Type B pancreatic cell (in vitro differentiated cells): ENCODE results near the gene CNTN2. TPM values are rescaled to one million over a fixed set of nuclear protein-coding genes. Genes with fewer than 3 reads are reported as not detected.

Source experiments
- DNase-seq: peaks from one replicate; pipeline ENCODE4 v3.0.0; 2021; ENCODE audit warnings: mixed read lengths; ENCODE audit not compliant: unreplicated experiment; ENCODE audit errors: extremely low spot score
- H3K27ac Mint-ChIP-seq: 2 replicates; pipeline ENCODE4 v1.8.0; 2021; ENCODE audit warnings: mild to moderate bottlenecking, mixed read lengths
- H3K27me3 Mint-ChIP-seq: 2 replicates; pipeline ENCODE4 v1.8.0; 2021; ENCODE audit warnings: mixed read lengths
- H3K36me3 Mint-ChIP-seq: 2 replicates; pipeline ENCODE4 v1.8.0; 2021; ENCODE audit warnings: mixed read lengths
- H3K4me1 Mint-ChIP-seq: one replicate; pipeline ENCODE4 v1.8.0; 2021; ENCODE audit warnings: mixed read lengths; ENCODE audit not compliant: unreplicated experiment
- H3K4me3 Mint-ChIP-seq: 2 replicates; pipeline ENCODE4 v1.8.0; 2021; ENCODE audit warnings: mild to moderate bottlenecking, mixed read lengths
- H3K9me3 Mint-ChIP-seq: 2 replicates; pipeline ENCODE4 v1.8.0; 2021; ENCODE audit warnings: mixed read lengths
- CTCF ChIP-seq: fragments of 200-600 bp; sonication (generic); conservative IDR thresholded peaks from 2 replicates; pipeline ENCODE4 v1.5.0; 2021; ENCODE audit warnings: antibody characterized with exemption, mild to moderate bottlenecking
- total RNA-seq: library from RNA; stranded (reverse); gene quantifications from 2 replicates; pipeline ENCODE4 v1.2.1, GENCODE V29; 2021; ENCODE audit warnings: low replicate concordance

Gene CNTN2
- total RNA-seq, 1 donor from 2014 or later, result 6.3 TPM

GRCh38 chr1:205043866-205044265, 854 bp downstream of the CNTN2 start:
- TF ChIP-seq CTCF, result no peak
- Mint-ChIP-seq H3K27ac (no peak overlapping the region), H3K4me3 (no peak overlapping the region), H3K9me3 (no peaks in the 10 kb centered on the region), H3K4me1 (no peaks in the 10 kb centered on the region), H3K27me3 (peaks cover 92% of the 10 kb centered on the region), H3K36me3 (no peaks in the 10 kb centered on the region)
- DNase-seq, result no peak

DNA sequence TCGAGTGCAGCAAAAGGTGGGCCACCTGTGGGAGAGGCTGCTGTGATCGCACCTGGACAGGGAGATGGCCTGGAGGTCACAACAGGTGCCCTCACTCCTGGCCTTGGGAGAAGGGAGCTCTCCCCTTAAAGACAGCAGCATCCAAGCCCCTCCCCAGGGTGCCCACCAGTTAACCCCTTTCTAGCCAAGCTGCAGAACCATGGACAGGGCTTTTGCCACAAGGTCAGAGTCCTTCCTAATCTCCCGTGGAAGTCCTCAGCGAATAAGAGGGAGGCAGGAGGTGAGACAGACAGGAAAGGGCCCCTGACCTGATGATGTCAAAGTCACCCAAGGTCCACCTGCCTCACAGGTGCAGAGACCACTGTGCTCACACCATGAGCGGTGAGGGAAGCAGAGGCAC, 1.7 kb downstream of the CNTN2 start:
- no peak for DNase-seq
- no peaks in the 10 kb centered on the region for H3K4me1 Mint-ChIP-seq
- no peak for TF ChIP-seq CTCF
- no peak overlapping the region for H3K27ac Mint-ChIP-seq
- H3K4me3 Mint-ChIP-seq, result no peak overlapping the region
- H3K36me3 Mint-ChIP-seq, result no peaks in the 10 kb centered on the region
- H3K9me3 Mint-ChIP-seq, result no peaks in the 10 kb centered on the region
- H3K27me3 Mint-ChIP-seq, result peaks cover 90% of the 10 kb centered on the region

- H3K9me3 Mint-ChIP-seq, result no peaks in the 10 kb centered on the region
- H3K27me3 Mint-ChIP-seq, result peaks cover 88% of the 10 kb centered on the region
- no peak for TF ChIP-seq CTCF
- H3K4me3 Mint-ChIP-seq, result no peak overlapping the region
- DNase-seq, result no peak
- H3K4me1 Mint-ChIP-seq, result no peaks in the 10 kb centered on the region
- no peaks in the 10 kb centered on the region for H3K36me3 Mint-ChIP-seq
- no peak overlapping the region for H3K27ac Mint-ChIP-seq
Measured at GRCh38 chr1:205045146-205045545, 2.1 kb downstream of the CNTN2 start.

GRCh38 chr1:205046870-205047269, 3.9 kb downstream of the CNTN2 start:
- Mint-ChIP-seq H3K27ac (no peak overlapping the region), H3K27me3 (peaks cover 78% of the 10 kb centered on the region), H3K4me1 (no peaks in the 10 kb centered on the region), H3K9me3 (no peaks in the 10 kb centered on the region), H3K4me3 (no peak overlapping the region), H3K36me3 (no peaks in the 10 kb centered on the region)
- no peak for TF ChIP-seq CTCF
- no peak for DNase-seq

DNA sequence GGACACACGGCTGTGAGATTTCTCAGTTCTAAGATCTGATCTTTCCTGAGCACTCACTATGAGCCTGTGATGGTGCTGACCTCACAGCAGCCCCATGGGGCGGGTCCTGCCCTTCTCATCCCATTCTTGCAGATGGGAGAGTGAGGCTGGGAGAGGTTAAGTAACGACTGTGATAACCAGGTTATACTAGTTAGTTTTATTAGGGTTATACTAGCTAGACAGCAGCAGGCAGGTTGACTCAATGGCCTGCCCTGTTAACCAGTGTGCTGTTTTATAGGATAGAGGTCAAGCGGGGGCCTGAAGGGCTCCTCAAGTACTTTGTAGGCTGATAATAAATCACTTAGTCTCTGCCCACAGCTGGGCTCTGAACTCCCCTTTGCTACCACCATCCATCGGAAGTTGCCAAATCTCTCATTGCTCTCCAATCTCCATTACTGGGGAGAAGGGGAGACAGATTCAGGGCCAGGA, 4.8 kb downstream of the CNTN2 start:
- H3K4me3 Mint-ChIP-seq, result no peak overlapping the region
- no peaks in the 10 kb centered on the region for H3K36me3 Mint-ChIP-seq
- H3K9me3 Mint-ChIP-seq, result no peaks in the 10 kb centered on the region
- H3K4me1 Mint-ChIP-seq, result no peaks in the 10 kb centered on the region
- no peak for TF ChIP-seq CTCF
- DNase-seq, result no peak
- no peak overlapping the region for H3K27ac Mint-ChIP-seq
- H3K27me3 Mint-ChIP-seq, result peaks cover 68% of the 10 kb centered on the region

DNA sequence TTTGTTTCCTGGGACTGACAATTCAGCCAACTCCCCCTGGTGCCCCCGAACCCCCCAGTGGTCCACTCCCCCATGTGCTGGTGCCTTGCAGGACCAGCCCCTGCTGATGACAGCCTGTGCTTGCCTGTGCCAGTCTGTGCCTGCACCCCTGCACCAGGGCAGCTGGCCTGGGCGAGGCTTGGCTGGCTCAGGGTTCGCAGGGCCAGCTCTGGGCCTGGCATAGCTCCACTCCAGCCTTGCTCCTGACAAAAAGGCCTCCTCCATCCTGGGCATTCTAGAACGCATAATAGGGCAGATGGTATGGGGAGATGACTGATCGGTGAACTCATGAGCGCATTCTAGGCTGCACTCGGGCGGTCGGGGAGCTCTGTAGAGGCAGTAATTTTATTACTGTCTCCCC, 5.4 kb downstream of the CNTN2 start:
- Mint-ChIP-seq H3K27me3 (peaks cover 70% of the 10 kb centered on the region), H3K9me3 (no peaks in the 10 kb centered on the region), H3K36me3 (no peaks in the 10 kb centered on the region), H3K4me1 (no peaks in the 10 kb centered on the region), H3K27ac (no peak overlapping the region), H3K4me3 (no peak overlapping the region)
- TF ChIP-seq CTCF, result no peak
- DNase-seq, result no peak
